WTC11 (cell line): ENCODE measurements around the gene HTR4. TPM values are rescaled to one million over a fixed set of nuclear protein-coding genes. Genes with fewer than 3 reads are reported as not detected.

Experiments
- ATAC-seq: fragments of 200-7000 bp; cut with Tn5 transposase; 2 replicates; pipeline ENCODE4 v1.10.0; 2021; ENCODE audit warnings: mild to moderate bottlenecking, moderate library complexity
- CTCF ChIA-PET: fragments of 300-600 bp; sonication (Branson Sonifier 250); formaldehyde crosslinking; loops from one replicate; lab custom pipeline; 2021; ENCODE audit warnings: antibody characterized with exemption; lab: Charles Lee
- POLR2A ChIA-PET: fragments of 350-600 bp; sonication (Branson Sonifier 250); formaldehyde crosslinking; loops from one replicate; lab custom pipeline; 2021; ENCODE audit warnings: antibody characterized with exemption; lab: Charles Lee
- DNase-seq: peaks from one replicate; pipeline ENCODE4 v3.0.0; 2021; ENCODE audit warnings: low spot score
- H3K27ac Mint-ChIP-seq: 2 replicates; pipeline ENCODE4 v1.8.0; 2021; ENCODE audit warnings: mixed read lengths
- H3K27me3 Mint-ChIP-seq: 2 replicates; pipeline ENCODE4 v1.8.0; 2021; ENCODE audit warnings: low read depth, mild to moderate bottlenecking, moderate library complexity, mixed read lengths
- H3K36me3 Mint-ChIP-seq: 2 replicates; pipeline ENCODE4 v1.8.0; 2021; ENCODE audit warnings: mixed read lengths
- H3K4me1 Mint-ChIP-seq: 2 replicates; pipeline ENCODE4 v1.8.0; 2022; ENCODE audit warnings: mixed read lengths
- H3K4me3 Mint-ChIP-seq: 2 replicates; pipeline ENCODE4 v1.8.0; 2021; ENCODE audit warnings: mild to moderate bottlenecking, moderate library complexity, mixed read lengths
- H3K9me3 Mint-ChIP-seq: 2 replicates; pipeline ENCODE4 v1.8.0; 2021; ENCODE audit warnings: mixed read lengths
- ARID4B ChIP-seq: sonication (generic); formaldehyde crosslinking; IDR thresholded peaks from 2 replicates; pipeline ENCODE4 v1.8.0; 2023; ENCODE audit warnings: missing genetic modification reagents, mild to moderate bottlenecking, borderline replicate concordance
- ATF3 ChIP-seq: sonication (generic); formaldehyde crosslinking; conservative IDR thresholded peaks from 2 replicates; pipeline ENCODE4 v1.8.1; 2022; ENCODE audit warnings: mild to moderate bottlenecking, missing genetic modification reagents
- CDX4 ChIP-seq: fragments of 250-450 bp; sonication (Bioruptor Pico); IDR thresholded peaks from 2 replicates; pipeline ENCODE4 v1.9.0; 2021; ENCODE audit warnings: moderate library complexity, mild to moderate bottlenecking, inconsistent platforms, borderline replicate concordance
- E2F1 ChIP-seq: sonication (generic); formaldehyde crosslinking; IDR thresholded peaks from 2 replicates; pipeline ENCODE4 v1.8.0; 2022; ENCODE audit warnings: mild to moderate bottlenecking, missing genetic modification reagents
- ETV6 ChIP-seq: sonication (generic); formaldehyde crosslinking; IDR thresholded peaks from 2 replicates; pipeline ENCODE4 v1.8.1; 2022; ENCODE audit warnings: mild to moderate bottlenecking, missing genetic modification reagents
- FOXK1 ChIP-seq: sonication (generic); formaldehyde crosslinking; IDR thresholded peaks from 2 replicates; pipeline ENCODE4 v1.8.0; 2022; ENCODE audit warnings: mild to moderate bottlenecking, moderate library complexity, missing genetic modification reagents
- GRHL2 ChIP-seq: fragments of 250-450 bp; sonication (Bioruptor Pico); IDR thresholded peaks from 2 replicates; pipeline ENCODE4 v1.8.0; 2022; ENCODE audit warnings: mild to moderate bottlenecking, moderate library complexity; ENCODE audit not compliant: insufficient replicate concordance, severe bottlenecking
- JAZF1 ChIP-seq: fragments of 250-450 bp; sonication (Bioruptor Pico); IDR thresholded peaks from 2 replicates; pipeline ENCODE4 v1.9.0; 2021; ENCODE audit warnings: moderate library complexity, mild to moderate bottlenecking, inconsistent platforms
- MYBL2 ChIP-seq: sonication (generic); formaldehyde crosslinking; IDR thresholded peaks from 2 replicates; pipeline ENCODE4 v1.8.1; 2023; ENCODE audit warnings: mild to moderate bottlenecking, moderate library complexity, missing genetic modification reagents
- PRDM15 ChIP-seq: sonication (generic); formaldehyde crosslinking; IDR thresholded peaks from 2 replicates; pipeline ENCODE4 v1.8.0; 2022; ENCODE audit warnings: missing genetic modification reagents
- RORB ChIP-seq: fragments of 250-450 bp; sonication (Bioruptor Pico); IDR thresholded peaks from 2 replicates; pipeline ENCODE4 v1.9.0; 2021; ENCODE audit warnings: mild to moderate bottlenecking
- TCF7 ChIP-seq: sonication (generic); formaldehyde crosslinking; IDR thresholded peaks from 2 replicates; pipeline ENCODE4 v1.8.0; 2022; ENCODE audit warnings: mild to moderate bottlenecking, low read depth, missing genetic modification reagents, moderate library complexity
- USF1 ChIP-seq: sonication (generic); formaldehyde crosslinking; IDR thresholded peaks from 2 replicates; pipeline ENCODE4 v1.8.0; 2022; ENCODE audit warnings: mild to moderate bottlenecking, missing genetic modification reagents
- ZBTB43 ChIP-seq: sonication (generic); formaldehyde crosslinking; IDR thresholded peaks from 2 replicates; pipeline ENCODE4 v1.8.1; 2023; ENCODE audit warnings: mild to moderate bottlenecking, missing genetic modification reagents
- ZNF121 ChIP-seq: sonication (generic); formaldehyde crosslinking; IDR thresholded peaks from 2 replicates; pipeline ENCODE4 v1.8.0; 2023; ENCODE audit warnings: missing genetic modification reagents
- ZNF532 ChIP-seq: fragments of 250-450 bp; sonication (Bioruptor Pico); IDR thresholded peaks from 2 replicates; pipeline ENCODE4 v1.9.0; 2021; ENCODE audit warnings: mild to moderate bottlenecking, borderline replicate concordance
- total RNA-seq: library from RNA; stranded (reverse); gene quantifications from 3 replicates; pipeline ENCODE4 v1.2.3, GENCODE V29; 2021

Gene HTR4
- total RNA-seq, 1 experiment from 2014 or later = not detected

- TF ChIP-seq USF1 (CRISPR knock-in tag) = no peak
- TF ChIP-seq JAZF1 (CRISPR knock-in tag) = no peak
- TF ChIP-seq PRDM15 (CRISPR knock-in tag) = no peak
Measured at GRCh38 chr5:148491793-148492184, 162.5 kb downstream of the HTR4 start (continued).

- POLR2A ChIA-PET = no interaction called here
- no peaks in the 10 kb centered on the region for H3K4me1 Mint-ChIP-seq
- H3K27me3 Mint-ChIP-seq = peaks cover 32% of the 10 kb centered on the region
- no peaks in the 10 kb centered on the region for H3K36me3 Mint-ChIP-seq
- no peaks in the 10 kb centered on the region for H3K9me3 Mint-ChIP-seq
- no peak overlapping the region for H3K27ac Mint-ChIP-seq
- CTCF ChIA-PET = interaction anchor here (1.1 to 1.8 kb wide), 3 partner anchors 93 to 330 kb away, joined by 3 to 7 read pairs (median 4); no protein-coding TSS in a partner anchor
- DNase-seq (no peak), ATAC-seq (no peak)
- no peak overlapping the region for H3K4me3 Mint-ChIP-seq
- TF ChIP-seq CDX4 (CRISPR knock-in tag) = no peak
- no peak for TF ChIP-seq FOXK1 (CRISPR knock-in tag)
- TF ChIP-seq ZNF121 (CRISPR knock-in tag) = no peak
- no peak for TF ChIP-seq ETV6 (CRISPR knock-in tag)
- no peak for TF ChIP-seq TCF7 (CRISPR knock-in tag)
- TF ChIP-seq RORB (CRISPR knock-in tag) = no peak
- no peak for TF ChIP-seq ZNF532 (CRISPR knock-in tag)
- TF ChIP-seq JAZF1 (CRISPR knock-in tag) = no peak
- TF ChIP-seq ZBTB43 (CRISPR knock-in tag) = no peak
- TF ChIP-seq E2F1 (CRISPR knock-in tag) = no peak
- TF ChIP-seq GRHL2 = no peak
- no peak for TF ChIP-seq MYBL2 (CRISPR knock-in tag)
- no peak for TF ChIP-seq ATF3 (CRISPR knock-in tag)
- TF ChIP-seq ARID4B = no peak
Measured at GRCh38 chr5:148491015-148491792, 163.1 kb downstream of the HTR4 start.
